ENCODE measurements around the gene KLC1. TPM values are rescaled to one million over a fixed set of nuclear protein-coding genes. Genes with fewer than 3 reads are reported as not detected.
"Not testable (repeated sequence)": the region's sequence is repeated elsewhere in the genome, so short reads cannot be mapped to it uniquely, and the experiment has no call there.

The KLC1 gene
- total RNA-seq, 3 donors from 2014 or later: 99.3 to 188 (median 104) TPM

DNA sequence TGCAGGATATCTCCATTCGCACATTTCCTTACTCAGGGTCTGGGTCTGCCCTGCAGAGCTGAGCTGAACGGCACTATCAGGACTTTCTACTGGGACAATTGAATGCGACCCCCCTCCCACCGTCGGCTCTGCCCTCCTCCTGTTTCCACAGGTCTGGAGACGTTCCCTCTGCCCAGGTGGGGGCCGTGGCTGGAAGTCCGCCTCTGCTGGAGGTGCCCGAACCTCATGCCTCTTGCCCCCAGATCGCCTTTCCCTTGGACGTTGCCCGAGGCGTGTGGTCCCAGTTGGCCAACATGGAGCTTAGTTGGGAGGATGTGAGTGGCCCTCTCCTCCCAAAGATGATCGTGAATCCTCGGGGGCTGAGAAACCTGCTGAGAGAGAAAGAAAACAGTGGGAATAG lies 21.2 kb upstream of the KLC1 start:
- DNase-seq (no peak), ATAC-seq (no peak)
- peaks cover 12% of the 10 kb centered on the region for H3K4me1 ChIP-seq (ENCODE audit: low read depth)
- intact Hi-C loops (cut with DNase I, micrococcal nuclease): no loop called here
- TF ChIP-seq, protein P1, sequence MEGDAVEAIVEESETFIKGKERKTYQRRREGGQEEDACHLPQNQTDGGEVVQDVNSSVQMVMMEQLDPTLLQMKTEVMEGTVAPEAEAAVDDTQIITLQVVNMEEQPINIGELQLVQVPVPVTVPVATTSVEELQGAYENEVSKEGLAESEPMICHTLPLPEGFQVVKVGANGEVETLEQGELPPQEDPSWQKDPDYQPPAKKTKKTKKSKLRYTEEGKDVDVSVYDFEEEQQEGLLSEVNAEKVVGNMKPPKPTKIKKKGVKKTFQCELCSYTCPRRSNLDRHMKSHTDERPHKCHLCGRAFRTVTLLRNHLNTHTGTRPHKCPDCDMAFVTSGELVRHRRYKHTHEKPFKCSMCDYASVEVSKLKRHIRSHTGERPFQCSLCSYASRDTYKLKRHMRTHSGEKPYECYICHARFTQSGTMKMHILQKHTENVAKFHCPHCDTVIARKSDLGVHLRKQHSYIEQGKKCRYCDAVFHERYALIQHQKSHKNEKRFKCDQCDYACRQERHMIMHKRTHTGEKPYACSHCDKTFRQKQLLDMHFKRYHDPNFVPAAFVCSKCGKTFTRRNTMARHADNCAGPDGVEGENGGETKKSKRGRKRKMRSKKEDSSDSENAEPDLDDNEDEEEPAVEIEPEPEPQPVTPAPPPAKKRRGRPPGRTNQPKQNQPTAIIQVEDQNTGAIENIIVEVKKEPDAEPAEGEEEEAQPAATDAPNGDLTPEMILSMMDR (IDR thresholded peaks at IDR 0.05): no peak
- no peaks in the 10 kb centered on the region for H3K36me3 ChIP-seq (ENCODE audit: low read depth)
- H3K4me3 ChIP-seq: no peak overlapping the region
- peaks cover 13% of the 10 kb centered on the region for H3K9me3 ChIP-seq

DNA sequence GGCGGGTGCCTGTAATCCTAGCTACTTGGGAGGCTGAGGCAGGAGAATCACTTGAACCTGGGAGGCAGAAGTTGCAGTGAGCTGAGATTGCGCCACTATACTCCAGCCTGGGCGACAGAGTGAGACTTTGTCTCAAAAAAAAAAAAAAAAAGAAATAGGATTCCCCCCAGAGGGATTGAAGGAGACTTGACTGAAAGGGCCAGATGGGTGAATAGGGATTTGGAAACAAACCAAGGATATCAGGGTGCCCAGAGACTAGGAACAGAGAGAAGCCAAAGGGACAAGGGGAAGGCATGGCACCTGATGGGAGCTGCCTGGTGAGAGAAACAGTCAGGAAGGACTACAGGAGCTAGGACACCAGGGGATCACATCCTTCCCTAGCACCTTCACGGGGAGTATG lies 19.9 kb upstream of the KLC1 start:
- intact Hi-C loops (cut with DNase I, micrococcal nuclease); ATAC-seq; DNase-seq; H3K36me3 ChIP-seq (ENCODE audit: low read depth); H3K4me3 ChIP-seq: not testable (repeated sequence)
- H3K4me1 ChIP-seq (ENCODE audit: low read depth): peaks cover 12% of the 10 kb centered on the region
- peaks cover 13% of the 10 kb centered on the region for H3K9me3 ChIP-seq

DNA sequence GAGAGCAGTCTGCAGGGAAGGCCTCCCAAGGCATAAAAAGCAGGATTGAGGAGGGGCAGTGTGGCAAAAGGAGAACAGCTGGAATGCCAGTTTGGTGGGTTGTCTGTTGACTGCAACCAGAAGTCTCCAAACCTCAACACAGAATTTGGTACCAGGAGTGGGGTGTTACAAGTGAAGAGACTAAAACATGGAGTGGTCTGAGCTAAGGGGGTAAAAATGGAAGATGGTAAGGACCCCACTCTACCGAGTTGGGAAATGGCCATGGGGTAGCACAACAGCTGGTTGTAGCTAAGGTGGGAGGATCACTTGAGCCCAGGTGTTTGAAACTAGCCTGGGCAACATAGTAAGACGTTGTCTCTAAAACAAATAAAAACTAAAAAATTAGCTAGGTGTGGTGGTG lies 17.8 kb upstream of the KLC1 start:
- ATAC-seq (no peak), DNase-seq (no peak)
- Histone ChIP-seq H3K9me3 (peaks cover 13% of the 10 kb centered on the region), H3K4me1 (ENCODE audit: low read depth) (peaks cover 12% of the 10 kb centered on the region), H3K4me3 (no peak overlapping the region), H3K36me3 (ENCODE audit: low read depth) (no peaks in the 10 kb centered on the region)
- TF ChIP-seq, protein P1 (IDR thresholded peaks at IDR 0.05): no peak
- intact Hi-C loops (cut with DNase I, micrococcal nuclease): no loop called here

DNA sequence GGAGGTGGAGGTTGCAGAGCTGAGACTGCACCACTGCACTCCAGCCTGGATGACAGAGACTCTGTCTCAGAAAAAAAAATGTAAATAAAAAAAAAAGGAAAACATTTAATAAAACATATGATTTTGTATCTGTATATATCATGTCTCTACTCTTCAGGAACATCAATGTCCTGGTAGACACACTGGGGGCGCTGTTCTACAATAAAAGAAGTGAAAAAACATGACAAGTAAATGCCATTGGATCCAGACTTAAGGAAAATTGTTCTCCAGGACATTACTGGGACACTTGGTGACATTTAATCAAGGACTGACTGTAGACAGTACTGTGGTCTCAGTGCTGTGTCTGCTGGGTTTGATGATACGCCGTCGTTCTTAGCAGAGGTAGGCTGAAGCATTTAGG lies 15.5 kb upstream of the KLC1 start:
- intact Hi-C loops (cut with DNase I, micrococcal nuclease): no loop called here
- Histone ChIP-seq H3K9me3 (peaks cover 13% of the 10 kb centered on the region), H3K36me3 (ENCODE audit: low read depth) (no peaks in the 10 kb centered on the region), H3K4me3 (no peak overlapping the region), H3K4me1 (ENCODE audit: low read depth) (no peaks in the 10 kb centered on the region)
- ATAC-seq (peak; percentile 34), DNase-seq (no peak)
- TF ChIP-seq, protein P1 (IDR thresholded peaks at IDR 0.05): no peak

DNA sequence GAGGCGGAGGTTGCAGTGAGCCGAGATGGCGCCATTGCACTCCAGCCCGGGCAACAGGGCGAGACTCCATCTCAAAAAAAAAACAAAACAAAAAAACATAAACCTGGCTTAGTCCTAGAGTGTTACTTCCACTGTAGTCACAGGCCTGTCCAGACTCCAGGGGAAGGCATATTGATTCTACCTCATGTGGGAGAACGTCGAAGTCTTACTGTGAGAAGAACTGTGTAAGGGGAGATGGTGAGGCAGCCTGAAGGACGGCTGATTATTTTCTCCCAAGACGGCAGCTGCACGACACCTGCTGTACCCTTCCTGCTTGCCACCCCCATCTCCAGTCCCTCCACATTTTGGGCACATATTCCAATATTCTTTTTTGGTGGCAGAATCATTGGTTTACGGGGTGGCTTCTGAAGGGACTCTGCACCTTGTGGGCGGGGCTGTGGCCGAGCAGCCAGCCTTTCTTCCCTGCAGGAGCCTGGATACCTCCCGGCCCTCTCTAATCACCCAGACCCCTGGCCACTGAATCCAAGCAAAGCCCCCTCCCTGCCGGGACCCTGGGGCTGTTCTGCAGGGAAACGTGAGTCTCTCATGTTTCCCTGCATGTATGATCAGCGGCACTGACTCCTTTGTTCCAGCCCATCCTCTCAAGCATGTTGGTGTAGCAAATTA lies 12.2 kb upstream of the KLC1 start:
- no peaks in the 10 kb centered on the region for H3K4me1 ChIP-seq (ENCODE audit: low read depth)
- no peak overlapping the region for H3K4me3 ChIP-seq
- no peak for ATAC-seq
- TF ChIP-seq, protein P1 (IDR thresholded peaks at IDR 0.05): no peak
- H3K36me3 ChIP-seq (ENCODE audit: low read depth): no peaks in the 10 kb centered on the region
- intact Hi-C loops (cut with DNase I, micrococcal nuclease): no loop called here
- peaks cover under 1% of the 10 kb centered on the region for H3K9me3 ChIP-seq
- no peak for DNase-seq

DNA sequence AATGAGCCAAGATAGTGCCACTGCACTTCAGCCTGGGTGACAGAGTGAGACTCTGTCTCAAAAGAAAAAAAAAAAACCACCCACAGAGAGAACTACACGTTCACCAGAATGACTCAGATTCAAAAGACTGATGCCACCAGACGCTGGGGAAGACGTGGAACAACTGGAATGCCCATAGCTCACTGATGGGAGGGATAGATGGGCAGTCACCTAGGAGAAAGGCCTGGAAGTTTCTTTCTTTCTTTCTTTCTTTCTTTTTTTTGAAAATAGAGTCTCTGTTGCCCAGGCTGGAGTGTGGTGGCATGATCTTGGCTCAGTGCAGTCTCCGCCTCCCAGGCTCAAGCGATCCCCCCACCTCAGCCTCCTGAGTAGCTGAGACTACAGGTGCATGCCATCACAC lies 10.0 kb upstream of the KLC1 start:
- no peaks in the 10 kb centered on the region for H3K36me3 ChIP-seq (ENCODE audit: low read depth)
- DNase-seq (no peak), ATAC-seq (no peak)
- H3K4me3 ChIP-seq: no peak overlapping the region
- peaks cover 4% of the 10 kb centered on the region for H3K4me1 ChIP-seq (ENCODE audit: low read depth)
- intact Hi-C loops (cut with DNase I, micrococcal nuclease): no loop called here
- TF ChIP-seq, protein P1 (IDR thresholded peaks at IDR 0.05): no peak
- no peaks in the 10 kb centered on the region for H3K9me3 ChIP-seq

Measured in mucosa of descending colon (tissue), 3 donors.